ENCODE measurements around the gene MGMT. TPM values are rescaled to one million over a fixed set of nuclear protein-coding genes. Genes with fewer than 3 reads are reported as not detected.

Gene MGMT
- total RNA-seq, 2 experiments from 2014 or later, result 20.9 to 23.3 TPM

- H3K27me3 Mint-ChIP-seq, result no peaks in the 10 kb centered on the region
- H3K4me1 Mint-ChIP-seq, result no peaks in the 10 kb centered on the region
- no peak for DNase-seq
- no peak overlapping the region for H3K4me3 Mint-ChIP-seq
- no peaks in the 10 kb centered on the region for H3K9me3 Mint-ChIP-seq
- H3K27ac Mint-ChIP-seq, result no peak overlapping the region
- H3K36me3 Mint-ChIP-seq, result no peaks in the 10 kb centered on the region
These were observed 21.4 kb upstream of the MGMT start for GRCh38 chr10:129445436-129446182.

- Mint-ChIP-seq H3K27ac (no peak overlapping the region), H3K36me3 (no peaks in the 10 kb centered on the region), H3K27me3 (no peaks in the 10 kb centered on the region), H3K9me3 (no peaks in the 10 kb centered on the region), H3K4me1 (no peaks in the 10 kb centered on the region), H3K4me3 (no peak overlapping the region)
- DNase-seq, result no peak
These were observed 20.9 kb upstream of the MGMT start for GRCh38 chr10:129446183-129446581.

- Mint-ChIP-seq H3K9me3 (no peaks in the 10 kb centered on the region), H3K27me3 (no peaks in the 10 kb centered on the region), H3K27ac (no peak overlapping the region), H3K4me1 (no peaks in the 10 kb centered on the region), H3K36me3 (no peaks in the 10 kb centered on the region), H3K4me3 (no peak overlapping the region)
- DNase-seq, result no peak
These were observed 19.6 kb upstream of the MGMT start for GRCh38 chr10:129447486-129447885.

GRCh38 chr10:129448086-129448485 is 19.0 kb upstream of the MGMT start:
- Mint-ChIP-seq H3K27me3 (no peaks in the 10 kb centered on the region), H3K4me1 (no peaks in the 10 kb centered on the region), H3K36me3 (no peaks in the 10 kb centered on the region), H3K4me3 (no peak overlapping the region), H3K27ac (no peak overlapping the region), H3K9me3 (peaks cover 2% of the 10 kb centered on the region)
- DNase-seq, result no peak

- DNase-seq, result no peak
- no peaks in the 10 kb centered on the region for H3K4me1 Mint-ChIP-seq
- no peak overlapping the region for H3K27ac Mint-ChIP-seq
- no peak overlapping the region for H3K4me3 Mint-ChIP-seq
- no peaks in the 10 kb centered on the region for H3K27me3 Mint-ChIP-seq
- H3K9me3 Mint-ChIP-seq, result peaks cover 2% of the 10 kb centered on the region
- H3K36me3 Mint-ChIP-seq, result no peaks in the 10 kb centered on the region
These were observed 18.5 kb upstream of the MGMT start for GRCh38 chr10:129448539-129448938.

- Mint-ChIP-seq H3K4me1 (no peaks in the 10 kb centered on the region), H3K27me3 (no peaks in the 10 kb centered on the region), H3K4me3 (no peak overlapping the region), H3K36me3 (no peaks in the 10 kb centered on the region), H3K9me3 (peaks cover 2% of the 10 kb centered on the region), H3K27ac (no peak overlapping the region)
- no peak for DNase-seq
These were observed 17.1 kb upstream of the MGMT start for GRCh38 chr10:129449893-129450292.

GRCh38 chr10:129450391-129450790 is 16.6 kb upstream of the MGMT start:
- Mint-ChIP-seq H3K9me3 (peaks cover 2% of the 10 kb centered on the region), H3K27me3 (no peaks in the 10 kb centered on the region), H3K36me3 (no peaks in the 10 kb centered on the region), H3K4me1 (no peaks in the 10 kb centered on the region), H3K27ac (no peak overlapping the region), H3K4me3 (no peak overlapping the region)
- no peak for DNase-seq

GRCh38 chr10:129455625-129456024 is 11.4 kb upstream of the MGMT start:
- H3K4me3 Mint-ChIP-seq, result no peak overlapping the region
- no peak overlapping the region for H3K27ac Mint-ChIP-seq
- H3K4me1 Mint-ChIP-seq, result no peaks in the 10 kb centered on the region
- no peaks in the 10 kb centered on the region for H3K36me3 Mint-ChIP-seq
- DNase-seq, result no peak
- peaks cover 10% of the 10 kb centered on the region for H3K27me3 Mint-ChIP-seq
- peaks cover 2% of the 10 kb centered on the region for H3K9me3 Mint-ChIP-seq

- Mint-ChIP-seq H3K27ac (no peak overlapping the region), H3K27me3 (peaks cover 10% of the 10 kb centered on the region), H3K4me1 (no peaks in the 10 kb centered on the region), H3K9me3 (no peaks in the 10 kb centered on the region), H3K4me3 (no peak overlapping the region), H3K36me3 (no peaks in the 10 kb centered on the region)
- no peak for DNase-seq
These were observed 7.1 kb upstream of the MGMT start for GRCh38 chr10:129459762-129460539.

- no peak overlapping the region for H3K4me3 Mint-ChIP-seq
- no peaks in the 10 kb centered on the region for H3K36me3 Mint-ChIP-seq
- no peak for DNase-seq
- no peak overlapping the region for H3K27ac Mint-ChIP-seq
- peaks cover 6% of the 10 kb centered on the region for H3K4me1 Mint-ChIP-seq
- peaks cover 7% of the 10 kb centered on the region for H3K27me3 Mint-ChIP-seq
- no peaks in the 10 kb centered on the region for H3K9me3 Mint-ChIP-seq
These were observed 4.7 kb upstream of the MGMT start for GRCh38 chr10:129462257-129462795.

- Mint-ChIP-seq H3K9me3 (no peaks in the 10 kb centered on the region), H3K4me1 (peaks cover 7% of the 10 kb centered on the region), H3K36me3 (peaks cover 1% of the 10 kb centered on the region), H3K27ac (no peak overlapping the region), H3K4me3 (no peak overlapping the region), H3K27me3 (no peaks in the 10 kb centered on the region)
- DNase-seq, result no peak
These were observed 2.8 kb upstream of the MGMT start for GRCh38 chr10:129464251-129464650.

GRCh38 chr10:129465796-129466702 is 992 bp upstream of the MGMT start:
- H3K27ac Mint-ChIP-seq, result peak overlapping the region; percentile 79
- no peak for DNase-seq
- peaks cover 9% of the 10 kb centered on the region for H3K4me1 Mint-ChIP-seq
- peak overlapping the region; percentile 68 for H3K4me3 Mint-ChIP-seq
- H3K27me3 Mint-ChIP-seq, result no peaks in the 10 kb centered on the region
- no peaks in the 10 kb centered on the region for H3K9me3 Mint-ChIP-seq
- peaks cover 6% of the 10 kb centered on the region for H3K36me3 Mint-ChIP-seq

GRCh38 chr10:129467359-129468064 is 471 bp downstream of the MGMT start:
- no peaks in the 10 kb centered on the region for H3K9me3 Mint-ChIP-seq
- no peak for DNase-seq
- peak overlapping the region; percentile 69 for H3K27ac Mint-ChIP-seq
- H3K27me3 Mint-ChIP-seq, result no peaks in the 10 kb centered on the region
- H3K4me1 Mint-ChIP-seq, result peaks cover 9% of the 10 kb centered on the region
- H3K4me3 Mint-ChIP-seq, result peak overlapping the region; percentile 79
- peaks cover 7% of the 10 kb centered on the region for H3K36me3 Mint-ChIP-seq

GRCh38 chr10:129468187-129468586 is 1.1 kb downstream of the MGMT start:
- Mint-ChIP-seq H3K36me3 (peaks cover 7% of the 10 kb centered on the region), H3K27me3 (no peaks in the 10 kb centered on the region), H3K4me3 (peak overlapping the region; percentile 79), H3K9me3 (no peaks in the 10 kb centered on the region), H3K27ac (no peak overlapping the region), H3K4me1 (peaks cover 9% of the 10 kb centered on the region)
- no peak for DNase-seq

All from activated naive CD8-positive, alpha-beta T cell treated with anti-CD3 and anti-CD28 coated beads for 36 hours (primary cell).